Kidney (tissue), 14 donors: ENCODE measurements around the gene ZNF367. TPM values are rescaled to one million over a fixed set of nuclear protein-coding genes. Genes with fewer than 3 reads are reported as not detected.

Experiments used
- DNase-seq, 5 donors: peaks; one replicate each; pipeline ENCODE4 v3.0.0-alpha.2; 2013 to 2020
- FAIRE-seq: peaks from 2 replicates; lab custom pipeline; 2012; peaks lifted over from hg19 to GRCh38; lab: Jason Lieb, UNC
- H3K27ac ChIP-seq, 2 donors: one replicate each; pipeline ENCODE4 v1.7.0; 2013; ENCODE audit warnings: low read depth in 2 of 2, low read length in 2 of 2, inconsistent platforms in 1 of 2
- H3K27me3 ChIP-seq: one replicate; pipeline ENCODE4 v1.7.1; 2013; ENCODE audit warnings: low read length, inconsistent platforms; ENCODE audit not compliant: control insufficient read depth, insufficient read depth
- H3K36me3 ChIP-seq, 3 donors: one replicate each; pipeline versions ENCODE4 v1.7.0 to v1.7.1; 2013; ENCODE audit warnings: low read length in 3 of 3, control low read depth in 1 of 3, inconsistent platforms in 1 of 3; ENCODE audit not compliant: insufficient read depth in 3 of 3, control insufficient read depth in 2 of 3
- H3K4me1 ChIP-seq, 3 donors: one replicate each; pipeline versions ENCODE4 v1.7.0 to v1.7.1; 2013; ENCODE audit warnings: low read length in 3 of 3, inconsistent platforms in 1 of 3, low read depth in 1 of 3; ENCODE audit not compliant: control insufficient read depth in 2 of 3, insufficient read depth in 2 of 3
- H3K4me3 ChIP-seq, 3 donors: one replicate each; pipeline versions ENCODE4 v1.7.0 to v1.8.1; 2013; ENCODE audit warnings: low read length in 3 of 3, control low read depth in 1 of 3, inconsistent platforms in 1 of 3
- H3K9ac ChIP-seq, 3 donors: one replicate each; pipeline versions ENCODE4 v1.7.0 to v1.7.1; 2013; ENCODE audit warnings: low read length in 3 of 3, control low read depth in 1 of 3, inconsistent platforms in 1 of 3
- H3K9me3 ChIP-seq, 3 donors: one replicate each; pipeline versions ENCODE4 v1.7.0 to v1.7.1; 2013; ENCODE audit warnings: low read length in 3 of 3, control low read depth in 1 of 3, inconsistent platforms in 1 of 3; ENCODE audit not compliant: control insufficient read depth in 2 of 3, insufficient read depth in 1 of 3
- CTCF ChIP-seq: IDR thresholded peaks from 3 replicates; pipeline ENCODE4 v1.5.1; 2012; ENCODE audit warnings: mild to moderate bottlenecking, moderate library complexity, borderline replicate concordance; ENCODE audit not compliant: insufficient read depth; ENCODE audit errors: extremely low read depth
- intact Hi-C: fragments of 100-400 bp; cut with DNase I; formaldehyde crosslinking; loops from one replicate; pipeline ENCODE4 v1.11.1; 2022
- polyA plus RNA-seq: library from polyadenylated mRNA; stranded (reverse); fragments of 350-450 nt; fragmentation: Illumina TruSeq; extraction: RNeasy Lipid Tissue Mini Kit (QIAGEN cat#74804); gene quantifications from one replicate; pipeline ENCODE4 v1.2.3, GENCODE V29; 2014; ENCODE audit warnings: low read depth, low replicate concordance; ENCODE audit not compliant: insufficient read depth
- total RNA-seq: library from RNA; stranded (reverse); fragmentation: NEBNext Ultra II Directional; extraction: Animal tissue kit (Norgen Biotek cat#: 25700); gene quantifications from one replicate; pipeline ENCODE4 v1.2.1, GENCODE V29; 2021
- donor health status: control.
- donor health status: control.
- donor health status: control.
- donor health status: control.
- donor health status: control.
- donor health status: DM: yes; HTN: yes; CAD: no.
- donor health status: Normal renal cell carcinoma (clear cell type).

ZNF367 gene
- total and polyA plus RNA-seq, 2 donors from 2014 or later = 1.5 to 1.9 TPM

DNA sequence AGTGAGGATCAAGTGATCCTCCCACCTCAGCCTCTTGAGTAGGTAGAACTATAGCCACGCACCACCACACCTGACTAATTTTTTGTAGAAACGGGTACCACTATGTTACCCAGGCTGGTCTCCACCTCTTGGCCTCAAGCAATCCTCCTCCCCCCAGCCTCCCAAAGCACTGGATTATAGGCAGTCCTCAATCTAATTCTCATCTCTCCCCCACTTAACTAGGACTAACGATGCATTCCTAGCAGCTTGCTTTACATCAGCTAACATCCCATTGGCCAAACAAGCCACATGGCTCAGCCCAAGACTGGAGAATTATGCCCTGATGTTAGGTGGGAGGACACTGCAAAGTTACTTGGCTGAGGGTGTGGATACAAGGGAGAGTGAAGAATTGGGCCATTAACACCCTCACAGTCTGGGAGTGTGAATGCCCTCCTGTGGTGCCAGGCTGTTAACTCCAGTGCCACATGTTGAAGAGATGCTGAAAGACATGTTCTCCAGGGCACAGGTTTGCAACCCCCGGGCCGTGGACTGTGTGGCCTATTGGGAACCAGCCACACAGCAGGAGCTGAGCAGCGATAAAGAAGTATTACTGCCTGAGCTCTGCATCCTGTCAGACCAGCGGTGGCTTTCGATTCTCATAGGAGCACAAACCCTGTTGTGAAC lies 5.3 kb upstream of the ZNF367 start:
- no peak overlapping the region for H3K27ac ChIP-seq
- no peak overlapping the region for H3K4me3 ChIP-seq
- intact Hi-C loops = no loop called here
- no peak overlapping the region for H3K9ac ChIP-seq
- H3K9me3 ChIP-seq = no peaks in the 10 kb centered on the region
- H3K4me1 ChIP-seq = peaks cover 5 to 20% (median 11%) of the 10 kb centered on the region in 3 donors
- DNase-seq = no peak
- H3K36me3 ChIP-seq = no peaks in the 10 kb centered on the region
- no peak for TF ChIP-seq CTCF
- no peak for FAIRE-seq
- H3K27me3 ChIP-seq = no peaks in the 10 kb centered on the region

DNA sequence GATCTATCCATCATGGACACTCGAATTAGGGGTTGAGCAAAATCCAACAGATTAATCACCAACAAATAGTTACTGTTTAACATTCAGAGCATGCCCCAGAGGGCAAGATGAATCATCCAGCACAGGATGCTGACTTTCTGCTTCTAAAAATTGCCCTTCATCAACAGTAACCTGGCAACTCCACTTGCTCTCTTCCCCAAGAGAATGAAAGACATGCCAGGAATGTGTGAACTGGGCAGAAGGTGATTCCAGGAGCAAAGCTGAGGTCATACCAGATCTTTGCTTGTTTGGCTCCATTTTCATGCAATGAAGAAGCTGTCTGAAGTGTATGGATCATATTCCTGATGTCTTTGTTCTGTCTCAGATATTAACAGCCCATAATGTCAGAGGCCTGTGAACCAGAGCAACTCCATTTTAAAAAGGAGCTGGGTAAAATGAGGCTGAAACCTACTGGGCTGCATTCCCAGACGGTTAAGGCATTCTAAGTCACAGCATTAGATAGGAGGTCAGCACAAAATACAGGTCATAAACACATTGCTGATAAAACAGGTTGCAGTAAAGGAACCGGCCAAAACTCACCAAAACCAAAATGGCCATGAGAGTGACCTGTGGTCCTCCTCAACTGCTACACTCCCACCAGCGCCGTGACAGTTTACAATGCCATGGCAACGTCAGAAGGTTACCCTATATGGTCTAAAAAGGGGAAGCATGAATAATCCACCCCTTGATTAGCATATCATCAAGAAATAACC lies 2.5 kb upstream of the ZNF367 start:
- H3K9ac ChIP-seq = peak overlapping the region in 2 of 3 donors; percentile 10 to 46
- peak in 4 of 5 donors; percentile 46 to 87 (median 62) for DNase-seq

DNA sequence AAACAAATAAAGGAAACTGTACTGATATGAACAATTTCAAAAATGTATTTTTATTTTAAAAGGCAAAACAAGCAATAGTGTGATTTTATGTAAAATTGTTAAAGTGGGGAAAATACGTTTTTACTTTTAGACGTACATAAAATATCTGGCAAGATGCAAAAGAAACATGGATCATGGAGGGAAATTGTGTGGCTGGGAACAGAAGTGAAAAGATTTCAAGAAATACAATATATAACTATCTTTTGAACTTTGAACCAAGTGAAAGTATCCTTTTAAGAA lies 1.5 kb upstream of the ZNF367 start:
- intact Hi-C loops = no loop called here
- FAIRE-seq = no peak
- H3K4me3 ChIP-seq = peak overlapping the region; percentile 47 to 85 (median 80)

More for the DNA sequence above, 2.5 kb upstream of the ZNF367 start:
- Histone ChIP-seq H3K4me3 (peak overlapping the region in 1 of 3 donors; percentile 80), H3K4me1 (peaks cover 5 to 20% (median 17%) of the 10 kb centered on the region in 3 donors), H3K27me3 (no peaks in the 10 kb centered on the region), H3K36me3 (no peaks in the 10 kb centered on the region), H3K9me3 (no peaks in the 10 kb centered on the region), H3K27ac (peak overlapping the region; percentile 99 to 100)
- TF ChIP-seq CTCF = no peak
- peak; percentile 89 for FAIRE-seq
- intact Hi-C loops = no loop called here

More for the DNA sequence above, 1.5 kb upstream of the ZNF367 start:
- DNase-seq = no peak
- H3K4me1 ChIP-seq = peaks cover 5 to 20% (median 17%) of the 10 kb centered on the region in 3 donors
- no peaks in the 10 kb centered on the region for H3K27me3 ChIP-seq
- peak overlapping the region in 2 of 3 donors; percentile 85 to 96 for H3K9ac ChIP-seq
- no peaks in the 10 kb centered on the region for H3K36me3 ChIP-seq
- TF ChIP-seq CTCF = no peak
- H3K27ac ChIP-seq = peak overlapping the region; percentile 99 to 100
- no peaks in the 10 kb centered on the region for H3K9me3 ChIP-seq
